Stomach (tissue), 4 donors: ENCODE data around the gene ADAMTS12.

Source experiments
- EP300 ChIP-seq: sonication (generic); formaldehyde crosslinking; IDR thresholded peaks from one replicate; pipeline ENCODE4 v1.6.1; 2017; ENCODE audit warnings: antibody characterized with exemption
- POLR2A ChIP-seq, 4 donors: fragments of 450-650 bp; IDR thresholded peaks; one replicate each; pipeline ENCODE4 v1.6.1; 2016; ENCODE audit warnings: antibody characterized with exemption in 4 of 4, control low read depth in 2 of 4, mild to moderate bottlenecking in 1 of 4, moderate library complexity in 1 of 4
- TF ChIP-seq, protein P1 (sequence below), 7 experiments: fragments of 450-650 bp in 4 of 7; fragments of 200-600 bp in 3 of 7; sonication (generic) in 3 of 7; IDR thresholded peaks; one replicate each; pipeline ENCODE4 v1.5.1; 2016 to 2019; ENCODE audit warnings: antibody characterized with exemption in 7 of 7, control low read depth in 2 of 7, mild to moderate bottlenecking in 1 of 7

DNA sequence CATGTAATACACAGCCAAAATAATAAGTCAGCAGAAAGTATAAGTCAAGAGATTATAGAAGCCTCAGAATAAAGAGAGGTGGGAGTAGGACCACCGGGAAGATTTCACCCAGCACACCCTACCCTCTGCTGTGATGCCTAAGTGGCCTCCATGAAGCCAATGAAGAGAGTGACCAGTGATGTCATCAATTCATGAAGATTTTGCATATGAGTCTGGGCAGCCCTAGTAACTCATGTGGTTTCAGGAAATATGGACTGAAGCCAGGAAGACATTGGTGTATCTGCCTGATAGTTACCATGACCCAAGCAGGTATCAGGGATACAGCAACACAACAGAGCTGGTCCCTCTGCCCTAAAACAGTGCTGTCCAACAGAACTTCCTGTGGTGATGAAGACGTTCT lies 135.3 kb downstream of the ADAMTS12 start:
- TF ChIP-seq, protein P1, sequence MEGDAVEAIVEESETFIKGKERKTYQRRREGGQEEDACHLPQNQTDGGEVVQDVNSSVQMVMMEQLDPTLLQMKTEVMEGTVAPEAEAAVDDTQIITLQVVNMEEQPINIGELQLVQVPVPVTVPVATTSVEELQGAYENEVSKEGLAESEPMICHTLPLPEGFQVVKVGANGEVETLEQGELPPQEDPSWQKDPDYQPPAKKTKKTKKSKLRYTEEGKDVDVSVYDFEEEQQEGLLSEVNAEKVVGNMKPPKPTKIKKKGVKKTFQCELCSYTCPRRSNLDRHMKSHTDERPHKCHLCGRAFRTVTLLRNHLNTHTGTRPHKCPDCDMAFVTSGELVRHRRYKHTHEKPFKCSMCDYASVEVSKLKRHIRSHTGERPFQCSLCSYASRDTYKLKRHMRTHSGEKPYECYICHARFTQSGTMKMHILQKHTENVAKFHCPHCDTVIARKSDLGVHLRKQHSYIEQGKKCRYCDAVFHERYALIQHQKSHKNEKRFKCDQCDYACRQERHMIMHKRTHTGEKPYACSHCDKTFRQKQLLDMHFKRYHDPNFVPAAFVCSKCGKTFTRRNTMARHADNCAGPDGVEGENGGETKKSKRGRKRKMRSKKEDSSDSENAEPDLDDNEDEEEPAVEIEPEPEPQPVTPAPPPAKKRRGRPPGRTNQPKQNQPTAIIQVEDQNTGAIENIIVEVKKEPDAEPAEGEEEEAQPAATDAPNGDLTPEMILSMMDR (IDR thresholded peaks at IDR 0.05), result no peak
- TF ChIP-seq POLR2A (IDR thresholded peaks at IDR 0.05), result no peak
- no peak for TF ChIP-seq EP300
